ENCODE measurements around the gene INF2. TPM values are rescaled to one million over a fixed set of nuclear protein-coding genes. Genes with fewer than 3 reads are reported as not detected.

Gene INF2
- total and polyA plus RNA-seq, 2 experiments from 2014 or later: 23.0 to 53.3 TPM

GRCh38 chr14:104696671-104697316 is 7.4 kb downstream of the INF2 start:
- peaks cover 3% of the 10 kb centered on the region; the same call in 1 of the 2 replicates for H4K20me1 ChIP-seq (ENCODE audit: insufficient read depth)

GRCh38 chr14:104697317-104697703 is 7.9 kb downstream of the INF2 start:
- 77 to 81% methylated on average over 10 of the region's 10 CpGs for whole genome bisulfite sequencing, 2 experiments (ENCODE audit: low coverage in 1 of 2, low lambda C conversion rate in 2 of 2, missing lambda C conversion rate in 2 of 2)
- no peaks in the 10 kb centered on the region for H3F3A ChIP-seq (ENCODE audit: insufficient read depth)
- in situ Hi-C loops (cut with MboI): no loop called here
- H3K36me3 ChIP-seq (ENCODE audit: low read depth): no peaks in the 10 kb centered on the region; the same call in 1 of the 2 replicates
- no peak overlapping the region for H3K9ac ChIP-seq
- DNase-seq: no peak
- no peaks in the 10 kb centered on the region for H3K9me2 ChIP-seq (ENCODE audit: insufficient read depth)
- no peak overlapping the region for H3K4me2 ChIP-seq (ENCODE audit: unreplicated experiment)
- no peak overlapping the region for H3K27ac ChIP-seq
- H3K79me2 ChIP-seq (ENCODE audit: insufficient read depth): peaks cover 83% of the 10 kb centered on the region
- H3K4me1 ChIP-seq (ENCODE audit: insufficient read depth): 0 out of 2 replicates have a peak, but pooled peaks cover 5% of the 10 kb centered on the region
- H4K20me1 ChIP-seq (ENCODE audit: insufficient read depth): peaks cover 3% of the 10 kb centered on the region; the same call in 1 of the 2 replicates
- no peak overlapping the region for H3K4me3 ChIP-seq
- TF ChIP-seq EZH2phosphoT487 (IDR thresholded peaks at IDR 0.05; ENCODE audit: insufficient read depth, low read depth) (no peak), EZH2 (IDR thresholded peaks at IDR 0.05; ENCODE audit: insufficient read depth, poor library complexity, severe bottlenecking) (no peak)
- H3K9me3 ChIP-seq (ENCODE audit: low read depth): no peaks in the 10 kb centered on the region
- no peak overlapping the region for H2AFZ ChIP-seq
- H3K27me3 ChIP-seq (replicated peaks; ENCODE audit: insufficient read depth): no peaks in the 10 kb centered on the region

More at GRCh38 chr14:104696671-104697316, 7.4 kb downstream of the INF2 start:
- H3K9ac ChIP-seq: no peak overlapping the region
- no peaks in the 10 kb centered on the region for H3F3A ChIP-seq (ENCODE audit: insufficient read depth)
- H2AFZ ChIP-seq: no peak overlapping the region
- H3K9me3 ChIP-seq (ENCODE audit: low read depth): no peaks in the 10 kb centered on the region
- WGBS, 2 experiments (ENCODE audit: low coverage in 1 of 2, low lambda C conversion rate in 2 of 2, missing lambda C conversion rate in 2 of 2): 81 to 89% methylated on average over 8 to 14 of the region's 14 CpGs
- H3K27ac ChIP-seq: no peak overlapping the region
- 0 out of 2 replicates have a peak, but pooled peaks cover 5% of the 10 kb centered on the region for H3K4me1 ChIP-seq (ENCODE audit: insufficient read depth)
- no peak overlapping the region for H3K4me3 ChIP-seq
- no peak for DNase-seq
- H3K79me2 ChIP-seq (ENCODE audit: insufficient read depth): peaks cover 88% of the 10 kb centered on the region
- in situ Hi-C loops (cut with MboI): no loop called here
- H3K4me2 ChIP-seq (ENCODE audit: unreplicated experiment): no peak overlapping the region
- H3K36me3 ChIP-seq (ENCODE audit: low read depth): no peaks in the 10 kb centered on the region; the same call in 1 of the 2 replicates
- no peaks in the 10 kb centered on the region for H3K9me2 ChIP-seq (ENCODE audit: insufficient read depth)
- TF ChIP-seq EZH2phosphoT487 (IDR thresholded peaks at IDR 0.05; ENCODE audit: insufficient read depth, low read depth) (no peak), EZH2 (IDR thresholded peaks at IDR 0.05; ENCODE audit: insufficient read depth, poor library complexity, severe bottlenecking) (no peak)
- H3K27me3 ChIP-seq (replicated peaks; ENCODE audit: insufficient read depth): no peaks in the 10 kb centered on the region

GRCh38 chr14:104697892-104698583 is 8.6 kb downstream of the INF2 start:
- no peak overlapping the region for H3K4me2 ChIP-seq (ENCODE audit: unreplicated experiment)
- H3K9me3 ChIP-seq (ENCODE audit: low read depth): no peaks in the 10 kb centered on the region
- H3K79me2 ChIP-seq (ENCODE audit: insufficient read depth): peaks cover 75% of the 10 kb centered on the region
- H3F3A ChIP-seq (ENCODE audit: insufficient read depth): no peaks in the 10 kb centered on the region
- H3K9me2 ChIP-seq (ENCODE audit: insufficient read depth): no peaks in the 10 kb centered on the region
- H3K27me3 ChIP-seq (replicated peaks; ENCODE audit: insufficient read depth): no peaks in the 10 kb centered on the region
- in situ Hi-C loops (cut with MboI): no loop called here
- peaks cover 3% of the 10 kb centered on the region; the same call in 1 of the 2 replicates for H4K20me1 ChIP-seq (ENCODE audit: insufficient read depth)
- DNase-seq: no peak
- H3K4me1 ChIP-seq (ENCODE audit: insufficient read depth): 0 out of 2 replicates have a peak, but pooled peaks cover 5% of the 10 kb centered on the region
- TF ChIP-seq EZH2 (IDR thresholded peaks at IDR 0.05; ENCODE audit: insufficient read depth, poor library complexity, severe bottlenecking) (no peak), EZH2phosphoT487 (IDR thresholded peaks at IDR 0.05; ENCODE audit: insufficient read depth, low read depth) (no peak)
- no peak overlapping the region for H2AFZ ChIP-seq
- no peak overlapping the region for H3K4me3 ChIP-seq
- H3K36me3 ChIP-seq (ENCODE audit: low read depth): no peaks in the 10 kb centered on the region; the same call in 1 of the 2 replicates
- WGBS, 2 experiments (ENCODE audit: low coverage in 1 of 2, low lambda C conversion rate in 2 of 2, missing lambda C conversion rate in 2 of 2): 72 to 74% methylated on average over 18 to 19 of the region's 19 CpGs
- no peak overlapping the region for H3K9ac ChIP-seq
- no peak overlapping the region for H3K27ac ChIP-seq

GRCh38 chr14:104698688-104699425 is 9.4 kb downstream of the INF2 start:
- H3K4me2 ChIP-seq (ENCODE audit: unreplicated experiment): no peak overlapping the region
- H3K4me3 ChIP-seq: no peak overlapping the region
- no peaks in the 10 kb centered on the region for H3K9me3 ChIP-seq (ENCODE audit: low read depth)
- H3K27me3 ChIP-seq (replicated peaks; ENCODE audit: insufficient read depth): no peaks in the 10 kb centered on the region
- TF ChIP-seq EZH2 (IDR thresholded peaks at IDR 0.05; ENCODE audit: insufficient read depth, poor library complexity, severe bottlenecking) (no peak), EZH2phosphoT487 (IDR thresholded peaks at IDR 0.05; ENCODE audit: insufficient read depth, low read depth) (no peak)
- no peak overlapping the region for H3K27ac ChIP-seq
- 0 out of 2 replicates have a peak, but pooled peaks cover 5% of the 10 kb centered on the region for H3K4me1 ChIP-seq (ENCODE audit: insufficient read depth)
- in situ Hi-C loops (cut with MboI): no loop called here
- no peaks in the 10 kb centered on the region for H3K9me2 ChIP-seq (ENCODE audit: insufficient read depth)
- no peaks in the 10 kb centered on the region for H3F3A ChIP-seq (ENCODE audit: insufficient read depth)
- 88 to 89% methylated on average over 23 of the region's 24 CpGs for WGBS, 2 experiments (ENCODE audit: low coverage in 1 of 2, low lambda C conversion rate in 2 of 2, missing lambda C conversion rate in 2 of 2)
- no peak overlapping the region for H2AFZ ChIP-seq
- no peak for DNase-seq
- H3K79me2 ChIP-seq (ENCODE audit: insufficient read depth): peaks cover 67% of the 10 kb centered on the region
- no peak overlapping the region for H3K9ac ChIP-seq
- H4K20me1 ChIP-seq (ENCODE audit: insufficient read depth): peaks cover 3% of the 10 kb centered on the region; the same call in 1 of the 2 replicates
- H3K36me3 ChIP-seq (ENCODE audit: low read depth): no peaks in the 10 kb centered on the region; the same call in 1 of the 2 replicates

Data from GM23248 (cell line).